GM19238 (cell line): Measurements from ENCODE around the gene GPR55.

Experiments
- DNase-seq: peaks from one replicate; pipeline ENCODE4 v3.0.0; 2011; ENCODE audit warnings: low spot score; ENCODE audit not compliant: insufficient read length

Gene GPR55

GRCh38 chr2:230935130-230935430 lies 10.0 kb upstream of the GPR55 start:
- no peak for DNase-seq

- no peak for DNase-seq
Measured at GRCh38 chr2:230934231-230935129, 9.4 kb upstream of the GPR55 start.

- DNase-seq, result no peak
Measured at GRCh38 chr2:230933521-230934180, 8.6 kb upstream of the GPR55 start.

GRCh38 chr2:230932556-230933511 lies 7.8 kb upstream of the GPR55 start:
- no peak for DNase-seq

- no peak for DNase-seq
Measured at GRCh38 chr2:230931556-230932231, 6.7 kb upstream of the GPR55 start.

- no peak for DNase-seq
Measured at GRCh38 chr2:230930928-230931555, 6.0 kb upstream of the GPR55 start.

- no peak for DNase-seq
Measured at GRCh38 chr2:230930149-230930780, 5.2 kb upstream of the GPR55 start.

GRCh38 chr2:230929381-230930148 lies 4.5 kb upstream of the GPR55 start:
- DNase-seq, result no peak

- no peak for DNase-seq
Measured at GRCh38 chr2:230928701-230929380, 3.8 kb upstream of the GPR55 start.

GRCh38 chr2:230927711-230928341 lies 2.8 kb upstream of the GPR55 start:
- DNase-seq, result no peak

- DNase-seq, result no peak
Measured at GRCh38 chr2:230925879-230926765, 1.1 kb upstream of the GPR55 start.

- no peak for DNase-seq
Measured at GRCh38 chr2:230925443-230925878, 419 bp upstream of the GPR55 start.

GRCh38 chr2:230924092-230924469 lies 961 bp downstream of the GPR55 start:
- DNase-seq, result no peak

GRCh38 chr2:230922951-230923717 lies 1.9 kb downstream of the GPR55 start:
- no peak for DNase-seq

GRCh38 chr2:230921806-230922595 lies 3.0 kb downstream of the GPR55 start:
- DNase-seq, result no peak

- no peak for DNase-seq
Measured at GRCh38 chr2:230920167-230920566, 4.9 kb downstream of the GPR55 start.
